Measurements from ENCODE around the gene DFFA.

The DFFA gene

GRCh38 chr1:10520497-10520896 lies 48.2 kb upstream of the DFFA start:
- H2AFZ ChIP-seq (ENCODE audit: low read depth, low read length): no peak overlapping the region
- H3K79me2 ChIP-seq (ENCODE audit: insufficient read depth, low read length): peaks cover 54% of the 10 kb centered on the region
- no peaks in the 10 kb centered on the region for H3K36me3 ChIP-seq (ENCODE audit: insufficient read depth, low read length)
- ATAC-seq (ENCODE audit: insufficient read depth, low read depth): no peak
- H3K4me3 ChIP-seq (ENCODE audit: low read depth in 1 of 2, low read length in 2 of 2): no peak overlapping the region
- no peak for DNase-seq
- no peaks in the 10 kb centered on the region for H3K9me3 ChIP-seq (ENCODE audit: insufficient read depth, low read length, severe bottlenecking)
- no peak overlapping the region for H3K27ac ChIP-seq (ENCODE audit: low read length)
- H3K4me2 ChIP-seq (ENCODE audit: insufficient read depth, low read length): no peak overlapping the region
- H3K27me3 ChIP-seq (ENCODE audit: insufficient read depth, low read length, poor library complexity): no peaks in the 10 kb centered on the region
- H3K9ac ChIP-seq (ENCODE audit: low read depth, low read length): no peak overlapping the region
- peaks cover 13% of the 10 kb centered on the region; the same call in 1 of the 2 replicates for H4K20me1 ChIP-seq (ENCODE audit: insufficient read depth, low read length)
- no peak for TF ChIP-seq EZH2 (IDR thresholded peaks at IDR 0.05; ENCODE audit: borderline replicate concordance, low read depth, low read length, severe bottlenecking)
- TF ChIP-seq CTCF (IDR thresholded peaks at IDR 0.05; ENCODE audit: borderline replicate concordance, extremely low read depth, low read length, poor library complexity, severe bottlenecking): no peak
- H3K4me1 ChIP-seq (ENCODE audit: insufficient read depth, low read length): peaks cover 7% of the 10 kb centered on the region

GRCh38 chr1:10519016-10519417 lies 46.7 kb upstream of the DFFA start:
- H3K27ac ChIP-seq (ENCODE audit: low read length): no peak overlapping the region
- H3K4me3 ChIP-seq (ENCODE audit: low read depth in 1 of 2, low read length in 2 of 2): no peak overlapping the region
- DNase-seq (no peak), ATAC-seq (ENCODE audit: insufficient read depth, low read depth) (no peak)
- H3K27me3 ChIP-seq (ENCODE audit: insufficient read depth, low read length, poor library complexity): no peaks in the 10 kb centered on the region
- no peak overlapping the region for H3K4me2 ChIP-seq (ENCODE audit: insufficient read depth, low read length)
- H4K20me1 ChIP-seq (ENCODE audit: insufficient read depth, low read length): peaks cover 13% of the 10 kb centered on the region; the same call in 1 of the 2 replicates
- H3K9ac ChIP-seq (ENCODE audit: low read depth, low read length): no peak overlapping the region
- no peak for TF ChIP-seq EZH2 (IDR thresholded peaks at IDR 0.05; ENCODE audit: borderline replicate concordance, low read depth, low read length, severe bottlenecking)
- TF ChIP-seq CTCF (IDR thresholded peaks at IDR 0.05; ENCODE audit: borderline replicate concordance, extremely low read depth, low read length, poor library complexity, severe bottlenecking): no peak
- no peaks in the 10 kb centered on the region for H3K9me3 ChIP-seq (ENCODE audit: insufficient read depth, low read length, severe bottlenecking)
- H3K4me1 ChIP-seq (ENCODE audit: insufficient read depth, low read length): peaks cover 22% of the 10 kb centered on the region
- H3K79me2 ChIP-seq (ENCODE audit: insufficient read depth, low read length): peaks cover 55% of the 10 kb centered on the region
- H3K36me3 ChIP-seq (ENCODE audit: insufficient read depth, low read length): no peaks in the 10 kb centered on the region
- no peak overlapping the region for H2AFZ ChIP-seq (ENCODE audit: low read depth, low read length)

- Histone ChIP-seq H2AFZ (ENCODE audit: low read depth, low read length) (no peak overlapping the region), H3K4me1 (ENCODE audit: insufficient read depth, low read length) (peaks cover 35% of the 10 kb centered on the region), H3K4me3 (ENCODE audit: low read depth in 1 of 2, low read length in 2 of 2) (no peak overlapping the region), H3K27me3 (ENCODE audit: insufficient read depth, low read length, poor library complexity) (no peaks in the 10 kb centered on the region), H3K9ac (ENCODE audit: low read depth, low read length) (no peak overlapping the region), H4K20me1 (ENCODE audit: insufficient read depth, low read length) (peaks cover 16% of the 10 kb centered on the region; the same call in 1 of the 2 replicates), H3K4me2 (ENCODE audit: insufficient read depth, low read length) (no peak overlapping the region), H3K27ac (ENCODE audit: low read length) (no peak overlapping the region), H3K79me2 (ENCODE audit: insufficient read depth, low read length) (peaks cover 68% of the 10 kb centered on the region), H3K9me3 (ENCODE audit: insufficient read depth, low read length, severe bottlenecking) (no peaks in the 10 kb centered on the region), H3K36me3 (ENCODE audit: insufficient read depth, low read length) (no peaks in the 10 kb centered on the region)
- TF ChIP-seq EZH2 (IDR thresholded peaks at IDR 0.05; ENCODE audit: borderline replicate concordance, low read depth, low read length, severe bottlenecking) (no peak), CTCF (IDR thresholded peaks at IDR 0.05; ENCODE audit: borderline replicate concordance, extremely low read depth, low read length, poor library complexity, severe bottlenecking) (no peak)
- DNase-seq (no peak), ATAC-seq (ENCODE audit: insufficient read depth, low read depth) (no peak)
Measured at GRCh38 chr1:10517677-10517982, 45.3 kb upstream of the DFFA start.

All from DND-41 (cell line).